HepG2 (cell line): ENCODE measurements around the gene ZNF629. TPM values are rescaled to one million over a fixed set of nuclear protein-coding genes. Genes with fewer than 3 reads are reported as not detected.

Experiments used
- BCL6 ChIP-seq: IDR thresholded peaks from 2 replicates; pipeline ENCODE4 v1.6.1; 2016; ENCODE audit warnings: missing genetic modification reagents, missing compliant biosample characterization
- CEBPG ChIP-seq: IDR thresholded peaks from 2 replicates; pipeline ENCODE4 v1.6.1; 2016
- CTCF ChIP-seq: sonication (generic); formaldehyde crosslinking; IDR thresholded peaks from 2 replicates; pipeline ENCODE4 v1.5.0; 2020; ENCODE audit warnings: mild to moderate bottlenecking, missing genetic modification reagents, moderate library complexity
- HIC2 ChIP-seq: sonication (generic); formaldehyde crosslinking; IDR thresholded peaks from 2 replicates; pipeline ENCODE4 v1.9.0; 2022; ENCODE audit warnings: low read depth, missing genetic modification reagents
- HINFP ChIP-seq: sonication (generic); formaldehyde crosslinking; IDR thresholded peaks from 2 replicates; pipeline ENCODE4 v1.4.0; 2020; ENCODE audit warnings: low read depth, mild to moderate bottlenecking, missing genetic modification reagents
- HMG20B ChIP-seq: conservative IDR thresholded peaks from 2 replicates; pipeline ENCODE4 v1.6.1; 2016; ENCODE audit warnings: missing genetic modification reagents, missing compliant biosample characterization
- HOXA3 ChIP-seq: sonication (generic); formaldehyde crosslinking; IDR thresholded peaks from 2 replicates; pipeline ENCODE4 v1.5.0; 2020; ENCODE audit warnings: missing genetic modification reagents
- IKZF4 ChIP-seq: sonication (generic); formaldehyde crosslinking; IDR thresholded peaks from 2 replicates; pipeline ENCODE4 v1.5.1; 2020; ENCODE audit warnings: borderline replicate concordance, mild to moderate bottlenecking, low read depth, missing genetic modification reagents; ENCODE audit errors: not compliant biosample characterization
- MTA1 ChIP-seq: sonication (generic); formaldehyde crosslinking; IDR thresholded peaks from 2 replicates; pipeline ENCODE4 v1.4.0; 2020; ENCODE audit warnings: missing genetic modification reagents, mild to moderate bottlenecking, borderline replicate concordance
- RARA ChIP-seq: IDR thresholded peaks from 2 replicates; pipeline ENCODE4 v1.6.1; 2016; ENCODE audit warnings: missing genetic modification reagents, missing compliant biosample characterization
- RCOR2 ChIP-seq: IDR thresholded peaks from 2 replicates; pipeline ENCODE4 v1.6.1; 2016; ENCODE audit warnings: missing biosample characterization, missing genetic modification reagents
- SIX1 ChIP-seq: sonication (generic); formaldehyde crosslinking; IDR thresholded peaks from 2 replicates; pipeline ENCODE4 v1.4.0; 2020; ENCODE audit warnings: missing genetic modification reagents, borderline replicate concordance
- SKIL ChIP-seq: sonication (generic); formaldehyde crosslinking; IDR thresholded peaks from 2 replicates; pipeline ENCODE4 v1.8.0; 2022; ENCODE audit warnings: missing genetic modification reagents, mild to moderate bottlenecking, moderate library complexity, borderline replicate concordance
- SP5 ChIP-seq: IDR thresholded peaks from 2 replicates; pipeline ENCODE4 v1.6.1; 2016; ENCODE audit warnings: low read depth, borderline replicate concordance
- TBX2 ChIP-seq: sonication (generic); formaldehyde crosslinking; IDR thresholded peaks from 2 replicates; pipeline ENCODE4 v1.5.0; 2020; ENCODE audit warnings: missing genetic modification reagents, mild to moderate bottlenecking, borderline replicate concordance
- TEAD3 ChIP-seq: optimal IDR thresholded peaks from 2 replicates; pipeline ENCODE3; 2016; ENCODE audit warnings: borderline replicate concordance
- TFDP1 ChIP-seq: IDR thresholded peaks from 2 replicates; pipeline ENCODE4 v1.6.1; 2016; ENCODE audit warnings: missing compliant biosample characterization, missing genetic modification reagents, borderline replicate concordance
- TFE3 ChIP-seq: IDR thresholded peaks from 2 replicates; pipeline ENCODE4 v1.6.1; 2016
- ZNF121 ChIP-seq: sonication (generic); formaldehyde crosslinking; IDR thresholded peaks from 2 replicates; pipeline ENCODE4 v1.5.0; 2020; ENCODE audit warnings: mild to moderate bottlenecking, missing genetic modification reagents
- ZNF331 ChIP-seq: sonication (generic); formaldehyde crosslinking; IDR thresholded peaks from 2 replicates; pipeline ENCODE4 v1.4.0; 2020; ENCODE audit warnings: missing genetic modification reagents
- polyA plus RNA-seq, 8 experiments: library from polyadenylated mRNA; depleted of rRNA in 3 of 8; stranded (reverse) in 7 of 8; unstranded in 1 of 8; fragments of >200 nt; fragmentation: Illumina TruSeq in 4 of 8; extraction: Trizol in 4 of 8; gene quantifications; 2 replicates each; pipeline versions ENCODE4 v1.2.1 to v1.2.3, GENCODE V29; 2011 to 2016; ENCODE audit warnings: low read depth in 4 of 8, missing spikeins in 1 of 8, mixed read lengths in 1 of 8; ENCODE audit not compliant: insufficient read depth in 1 of 8
- total RNA-seq, 5 experiments: library from RNA; depleted of rRNA; stranded (reverse); fragments of >200 nt; fragmentation: Illumina TruSeq; extraction: Trizol; gene quantifications; 2 replicates each; pipeline ENCODE4 v1.2.3, GENCODE V29; 2016; ENCODE audit warnings: low read depth in 1 of 5

The ZNF629 gene
- total and polyA plus RNA-seq, 2 of the 13 experiments (the other 11 are each of a cell fraction or from before 2014, with no cell fraction given), result 6.1 to 16.5 TPM

- TF ChIP-seq SKIL (CRISPR knock-in tag) (peak; percentile 46; the same call in 1 of the 2 replicates), ZNF121 (CRISPR knock-in tag) (peak; percentile 92), RARA (CRISPR knock-in tag) (peak; percentile 90), CEBPG (CRISPR knock-in tag) (peak; percentile 80), ZNF331 (0 out of 2 replicates have a peak, but pooled peaks have one; percentile 26), HIC2 (CRISPR knock-in tag) (peak; percentile 32; the same call in 1 of the 2 replicates), TEAD3 (CRISPR knock-in tag) (peak; percentile 91), SP5 (CRISPR knock-in tag) (peak; percentile 81), MTA1 (CRISPR knock-in tag) (peak; percentile 32; the same call in 1 of the 2 replicates), BCL6 (CRISPR knock-in tag) (peak; percentile 64; the same call in 1 of the 2 replicates), SIX1 (0 out of 2 replicates have a peak, but pooled peaks have one; percentile 26), TBX2 (CRISPR knock-in tag) (peak; percentile 55; the same call in 1 of the 2 replicates), HOXA3 (CRISPR knock-in tag) (peak; percentile 41; the same call in 1 of the 2 replicates), CTCF (CRISPR knock-in tag) (0 out of 2 replicates have a peak, but pooled peaks have one; percentile 5), RCOR2 (CRISPR knock-in tag) (0 out of 2 replicates have a peak, but pooled peaks have one; percentile 22), HMG20B (CRISPR knock-in tag) (0 out of 2 replicates have a peak, but pooled peaks have one; percentile 42), HINFP (CRISPR knock-in tag) (peak; percentile 59; the same call in 1 of the 2 replicates), TFE3 (CRISPR knock-in tag) (peak; percentile 43), TFDP1 (CRISPR knock-in tag) (0 out of 2 replicates have a peak, but pooled peaks have one; percentile 14), IKZF4 (CRISPR knock-in tag) (peak; percentile 34)
Observed at GRCh38 chr16:30809675-30810074, 22.7 kb upstream of the ZNF629 start (continued).
